Stimulated activated CD4-positive, alpha-beta T cell treated with anti-CD3 and anti-CD28 coated beads, Interleukin-12 subunit alpha, Interleukin-12 subunit beta, amount 100 ng/mL, for 48 hours (primary cell): ENCODE data around the gene F8.
"Not testable (repeated sequence)": the region's sequence is repeated elsewhere in the genome, so short reads cannot be mapped to it uniquely, and the experiment has no call there.

Experiments used
- DNase-seq, 3 donors: peaks; one replicate each; pipeline ENCODE4 v3.0.0-alpha.2; 2020; ENCODE audit warnings: low read depth in 2 of 3, low spot score in 1 of 3

Gene F8

GRCh38 chrX:154817048-154817618, 205.4 kb downstream of the F8 start:
- not testable (repeated sequence) for DNase-seq

GRCh38 chrX:154816326-154816898, 206.1 kb downstream of the F8 start:
- DNase-seq = not testable (repeated sequence)

GRCh38 chrX:154815274-154815818, 207.2 kb downstream of the F8 start:
- DNase-seq = no peak

GRCh38 chrX:154813801-154814200, 208.7 kb downstream of the F8 start:
- no peak for DNase-seq

- no peak for DNase-seq
These were observed 210.0 kb downstream of the F8 start for GRCh38 chrX:154812341-154813101.

- DNase-seq = no peak
These were observed 212.4 kb downstream of the F8 start for GRCh38 chrX:154809939-154810665.

GRCh38 chrX:154806837-154807501, 215.6 kb downstream of the F8 start:
- no peak for DNase-seq

- DNase-seq = no peak
These were observed 216.8 kb downstream of the F8 start for GRCh38 chrX:154805696-154806091.

GRCh38 chrX:154804957-154805695, 217.4 kb downstream of the F8 start, which contains the start of gene MPP1:
TSS of gene MPP1 (minus strand) at chrX:154805485. CDS start at chrX:154805373, 112 bp downstream.
- DNase-seq = peak; percentile 40 to 60 (median 59)

GRCh38 chrX:154804261-154804956, 218.1 kb downstream of the F8 start:
- DNase-seq = no peak

GRCh38 chrX:154802947-154803346, 219.6 kb downstream of the F8 start:
- no peak for DNase-seq

GRCh38 chrX:154800478-154801210, 221.9 kb downstream of the F8 start:
- no peak for DNase-seq

- no peak for DNase-seq
These were observed 222.8 kb downstream of the F8 start for GRCh38 chrX:154799556-154800348.

- no peak for DNase-seq
These were observed 225.5 kb downstream of the F8 start for GRCh38 chrX:154797006-154797405.

GRCh38 chrX:154795016-154795415, 227.5 kb downstream of the F8 start:
- no peak for DNase-seq

- DNase-seq = no peak
These were observed 229.3 kb downstream of the F8 start for GRCh38 chrX:154793084-154793795.

GRCh38 chrX:154791939-154792338, 230.6 kb downstream of the F8 start:
- DNase-seq = no peak
